PC-3 (cell line): Measurements from ENCODE around the gene PLXND1. TPM values are rescaled to one million over a fixed set of nuclear protein-coding genes. Genes with fewer than 3 reads are reported as not detected.

Source experiments
- ATAC-seq: fragments of 200-7000 bp; cut with Tn5 transposase; 2 replicates; pipeline ENCODE4 v1.9.1; 2020; ENCODE audit warnings: mild to moderate bottlenecking, moderate library complexity
- BruUV-seq: library from RNA; stranded (reverse); fragments of 400-500 nt; replicated peaks from 2 replicates; lab custom pipeline; 2021; lab: Mats Ljungman, UMichigan
- CTCF ChIA-PET: fragments of 300-600 bp; sonication (Branson Sonifier 250); formaldehyde crosslinking; loops from one replicate; lab custom pipeline; 2022; ENCODE audit warnings: antibody characterized with exemption; lab: Charles Lee
- POLR2A ChIA-PET: fragments of 300-600 bp; sonication (Branson Sonifier 250); formaldehyde crosslinking; loops from one replicate; lab custom pipeline; 2022; ENCODE audit warnings: antibody characterized with exemption; ENCODE audit not compliant: unreplicated experiment; lab: Charles Lee
- DNase-seq: peaks from one replicate; pipeline ENCODE4 v3.0.0-alpha.2; 2015
- H2AFZ ChIP-seq: fragments of 300-600 bp; sonication (generic); 2 replicates; pipeline ENCODE4 v1.6.0; 2016; ENCODE audit warnings: antibody characterized with exemption, low read length
- H3F3A ChIP-seq: fragments of 300-600 bp; sonication (generic); one replicate; pipeline ENCODE4 v1.6.0; 2017; ENCODE audit warnings: antibody characterized with exemption, low read length, control low read depth, mild to moderate bottlenecking; ENCODE audit not compliant: unreplicated experiment
- H3K27ac ChIP-seq: fragments of 300-600 bp; sonication (generic); 2 replicates; pipeline ENCODE4 v1.5.1; 2016; ENCODE audit warnings: mild to moderate bottlenecking, low read length
- H3K27me3 ChIP-seq: fragments of 300-600 bp; sonication (generic); 2 replicates; pipeline ENCODE4 v1.6.1; 2016; ENCODE audit warnings: low read length, mixed read lengths
- H3K36me3 ChIP-seq: fragments of 300-600 bp; sonication (generic); 2 replicates; pipeline ENCODE4 v1.6.1; 2016; ENCODE audit warnings: low read depth, mixed run types, low read length, mixed read lengths
- H3K4me1 ChIP-seq: fragments of 300-600 bp; sonication (generic); 2 replicates; pipeline ENCODE4 v1.5.1; 2016; ENCODE audit warnings: low read length; ENCODE audit not compliant: insufficient read depth
- H3K4me2 ChIP-seq: fragments of 300-600 bp; sonication (generic); 2 replicates; pipeline ENCODE4 v1.6.0; 2016; ENCODE audit warnings: low read length
- H3K4me3 ChIP-seq: fragments of 300-600 bp; sonication (generic); 2 replicates; pipeline ENCODE4 v1.5.1; 2016; ENCODE audit warnings: mild to moderate bottlenecking, low read length, mixed read lengths
- H3K79me2 ChIP-seq: fragments of 300-600 bp; sonication (generic); 2 replicates; pipeline ENCODE4 v1.6.1; 2017; ENCODE audit warnings: low read length, mixed read lengths
- H3K9ac ChIP-seq: fragments of 300-600 bp; sonication (generic); 2 replicates; pipeline ENCODE4 v1.6.0; 2016; ENCODE audit warnings: mild to moderate bottlenecking, low read length
- H3K9me2 ChIP-seq: fragments of 300-600 bp; sonication (generic); replicated peaks from 2 replicates; pipeline ENCODE4 v1.6.1; 2016; ENCODE audit warnings: mixed run types, low read length, mixed read lengths
- H3K9me3 ChIP-seq: fragments of 300-600 bp; sonication (generic); 2 replicates; pipeline ENCODE4 v1.6.1; 2016; ENCODE audit warnings: low read length, mixed read lengths
- H4K20me1 ChIP-seq: fragments of 300-600 bp; sonication (generic); 2 replicates; pipeline ENCODE4 v1.6.1; 2016; ENCODE audit warnings: low read length, mixed read lengths
- EZH2 ChIP-seq: fragments of 300-600 bp; sonication (generic); IDR thresholded peaks from one replicate; pipeline ENCODE4 v1.6.1; 2017; ENCODE audit warnings: antibody characterized with exemption, mild to moderate bottlenecking, low read length; ENCODE audit not compliant: unreplicated experiment
- EZH2phosphoT487 ChIP-seq: fragments of 300-600 bp; sonication (generic); IDR thresholded peaks from 2 replicates; pipeline ENCODE4 v1.6.1; 2018; ENCODE audit warnings: mild to moderate bottlenecking, antibody characterized with exemption, low read length, borderline replicate concordance
- intact Hi-C: fragments of 100-400 bp; cut with micrococcal nuclease; formaldehyde crosslinking; loops from 2 replicates; pipeline ENCODE4 v1.9.0; 2023
- total RNA-seq: library from RNA; depleted of rRNA; stranded (reverse); fragments of >200 nt; gene quantifications from 2 replicates; pipeline ENCODE4 v1.2.3, GENCODE V29; 2014
- TF ChIP-seq, protein P1 (sequence below): fragments of 300-600 bp; sonication (generic); conservative IDR thresholded peaks from 2 replicates; pipeline ENCODE4 v1.5.1; 2017; ENCODE audit warnings: antibody characterized with exemption, low read depth, mild to moderate bottlenecking, low read length

PLXND1 gene
- total RNA-seq, 1 experiment from 2014 or later, result 19.2 TPM

GRCh38 chr3:129602730-129603560 is 3.5 kb downstream of the PLXND1 start:
- peaks cover 5% of the 10 kb centered on the region for H3K79me2 ChIP-seq
- no peaks in the 10 kb centered on the region for H3K36me3 ChIP-seq
- H4K20me1 ChIP-seq, result no peaks in the 10 kb centered on the region
- DNase-seq, result peak; percentile 58
- H3K9me2 ChIP-seq, result no peaks in the 10 kb centered on the region
- peak overlapping the region; percentile 49 for H3K4me2 ChIP-seq
- H3K9ac ChIP-seq, result no peak overlapping the region
- no peak for TF ChIP-seq EZH2phosphoT487
- TF ChIP-seq, protein P1, sequence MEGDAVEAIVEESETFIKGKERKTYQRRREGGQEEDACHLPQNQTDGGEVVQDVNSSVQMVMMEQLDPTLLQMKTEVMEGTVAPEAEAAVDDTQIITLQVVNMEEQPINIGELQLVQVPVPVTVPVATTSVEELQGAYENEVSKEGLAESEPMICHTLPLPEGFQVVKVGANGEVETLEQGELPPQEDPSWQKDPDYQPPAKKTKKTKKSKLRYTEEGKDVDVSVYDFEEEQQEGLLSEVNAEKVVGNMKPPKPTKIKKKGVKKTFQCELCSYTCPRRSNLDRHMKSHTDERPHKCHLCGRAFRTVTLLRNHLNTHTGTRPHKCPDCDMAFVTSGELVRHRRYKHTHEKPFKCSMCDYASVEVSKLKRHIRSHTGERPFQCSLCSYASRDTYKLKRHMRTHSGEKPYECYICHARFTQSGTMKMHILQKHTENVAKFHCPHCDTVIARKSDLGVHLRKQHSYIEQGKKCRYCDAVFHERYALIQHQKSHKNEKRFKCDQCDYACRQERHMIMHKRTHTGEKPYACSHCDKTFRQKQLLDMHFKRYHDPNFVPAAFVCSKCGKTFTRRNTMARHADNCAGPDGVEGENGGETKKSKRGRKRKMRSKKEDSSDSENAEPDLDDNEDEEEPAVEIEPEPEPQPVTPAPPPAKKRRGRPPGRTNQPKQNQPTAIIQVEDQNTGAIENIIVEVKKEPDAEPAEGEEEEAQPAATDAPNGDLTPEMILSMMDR, result no peak
- no peak for TF ChIP-seq EZH2
- CTCF ChIA-PET, result no interaction called here
- H2AFZ ChIP-seq, result no peak overlapping the region
- peak; percentile 30; the same call in 1 of the 2 replicates for ATAC-seq
- no peaks in the 10 kb centered on the region for H3K27me3 ChIP-seq
- intact Hi-C loops, result no loop called here
- POLR2A ChIA-PET, result interaction anchor here (0.6 kb wide), 1 partner anchor 532 kb away, joined by 3 read pairs; no protein-coding TSS in a partner anchor
- H3K27ac ChIP-seq, result no peak overlapping the region
- peaks cover 9% of the 10 kb centered on the region; the same call in 1 of the 2 replicates for H3K4me1 ChIP-seq
- no TSS peak for BruUV-seq
- no peak overlapping the region for H3K4me3 ChIP-seq
- no peaks in the 10 kb centered on the region for H3F3A ChIP-seq
- H3K9me3 ChIP-seq, result no peaks in the 10 kb centered on the region

DNA sequence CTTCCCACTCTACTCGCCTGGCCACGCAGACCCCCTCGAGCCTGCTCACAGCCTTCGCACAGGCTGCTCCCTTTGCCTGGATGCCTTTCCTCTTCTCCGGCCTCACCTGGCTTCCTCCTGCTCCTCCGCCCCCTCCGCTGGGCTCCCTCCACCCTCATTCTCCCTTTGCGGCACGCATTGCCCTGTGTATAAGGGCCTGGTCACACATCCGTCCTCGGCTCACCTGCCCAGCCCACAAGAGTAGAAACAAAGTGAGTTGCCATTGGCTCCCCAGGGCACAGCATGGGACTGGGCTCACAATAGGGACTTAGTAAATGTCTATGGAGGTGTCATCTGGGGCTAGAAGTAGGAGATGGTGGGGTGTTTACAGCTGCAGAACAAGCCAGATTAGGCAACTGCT is 4.2 kb downstream of the PLXND1 start:
- ChIA-PET CTCF (no interaction called here), POLR2A (no interaction called here)
- intact Hi-C loops, result no loop called here
- H2AFZ ChIP-seq, result no peak overlapping the region
- H3K4me3 ChIP-seq, result no peak overlapping the region
- TF ChIP-seq EZH2phosphoT487 (no peak), EZH2 (no peak)
- TF ChIP-seq, protein P1, result no peak
- DNase-seq (no peak), ATAC-seq (no peak)
- H3K36me3 ChIP-seq, result no peaks in the 10 kb centered on the region
- H3K79me2 ChIP-seq, result peaks cover 5% of the 10 kb centered on the region
- H3K27ac ChIP-seq, result no peak overlapping the region
- H3K27me3 ChIP-seq, result no peaks in the 10 kb centered on the region
- H3K9ac ChIP-seq, result no peak overlapping the region
- H3K9me2 ChIP-seq, result no peaks in the 10 kb centered on the region
- no peaks in the 10 kb centered on the region for H3K9me3 ChIP-seq
- no TSS peak for BruUV-seq
- no peak overlapping the region for H3K4me2 ChIP-seq
- H3K4me1 ChIP-seq, result peaks cover 9% of the 10 kb centered on the region; the same call in 1 of the 2 replicates
- H4K20me1 ChIP-seq, result no peaks in the 10 kb centered on the region
- H3F3A ChIP-seq, result no peaks in the 10 kb centered on the region

- no peaks in the 10 kb centered on the region for H4K20me1 ChIP-seq
- intact Hi-C loops, result no loop called here
Observed at GRCh38 chr3:129601713-129602112, 4.8 kb downstream of the PLXND1 start.

More at GRCh38 chr3:129601713-129602112, 4.8 kb downstream of the PLXND1 start:
- CTCF ChIA-PET, result no interaction called here
- Histone ChIP-seq H3K4me3 (no peak overlapping the region), H3K9ac (no peak overlapping the region), H3K27me3 (no peaks in the 10 kb centered on the region), H3K9me2 (no peaks in the 10 kb centered on the region), H3F3A (no peaks in the 10 kb centered on the region), H3K4me2 (no peak overlapping the region), H3K9me3 (no peaks in the 10 kb centered on the region), H2AFZ (no peak overlapping the region), H3K79me2 (peaks cover 5% of the 10 kb centered on the region), H3K36me3 (no peaks in the 10 kb centered on the region), H3K4me1 (peaks cover 9% of the 10 kb centered on the region; the same call in 1 of the 2 replicates), H3K27ac (no peak overlapping the region)
- ATAC-seq (no peak), DNase-seq (no peak)
- POLR2A ChIA-PET, result no interaction called here
- TF ChIP-seq EZH2 (no peak), EZH2phosphoT487 (no peak)
- TF ChIP-seq, protein P1, result no peak
- BruUV-seq, result no TSS peak
